Gastroesophageal sphincter (tissue), 4 donors: ENCODE measurements around the gene ZNF77. TPM values are rescaled to one million over a fixed set of nuclear protein-coding genes. Genes with fewer than 3 reads are reported as not detected.
"Not testable (repeated sequence)": the region's sequence is repeated elsewhere in the genome, so short reads cannot be mapped to it uniquely, and the experiment has no call there.

Experiments used
- ATAC-seq: fragments of 150-250 bp; one replicate; pipeline ENCODE4 v1.9.1; 2016; ENCODE audit warnings: mild to moderate bottlenecking, moderate library complexity
- H3K27ac ChIP-seq, 4 donors: fragments of 200-600 bp; sonication (generic) in 3 of 4; 1 replicate in 3 of 4; 2 replicates in 1 of 4; pipeline ENCODE4 v1.5.1; 2016 to 2019
- H3K27me3 ChIP-seq: fragments of 200-600 bp; sonication (generic); one replicate; pipeline ENCODE4 v1.5.1; 2019
- H3K36me3 ChIP-seq, 2 donors: fragments of 200-600 bp; sonication (generic); one replicate each; pipeline ENCODE4 v1.5.1; 2019; ENCODE audit warnings: control low read depth in 1 of 2
- H3K4me1 ChIP-seq, 3 donors: fragments of 200-600 bp; sonication (generic); 1 replicate in 2 of 3; 2 replicates in 1 of 3; pipeline ENCODE4 v1.5.1; 2016 to 2019; ENCODE audit warnings: control low read depth in 2 of 3
- H3K4me3 ChIP-seq, 2 donors: fragments of 200-600 bp; sonication (generic); one replicate each; pipeline ENCODE4 v1.5.1; 2019; ENCODE audit warnings: mild to moderate bottlenecking in 1 of 2, moderate library complexity in 1 of 2
- H3K9me3 ChIP-seq, 3 donors: fragments of 200-600 bp; sonication (generic); one replicate each; pipeline ENCODE4 v1.5.1; 2017 to 2019; ENCODE audit warnings: control low read depth in 2 of 3
- EP300 ChIP-seq: sonication (generic); formaldehyde crosslinking; IDR thresholded peaks from one replicate; pipeline ENCODE4 v1.6.1; 2017; ENCODE audit warnings: antibody characterized with exemption, mild to moderate bottlenecking
- POLR2A ChIP-seq, 2 donors: fragments of 450-650 bp; IDR thresholded peaks; one replicate each; pipeline ENCODE4 v1.6.1; 2017; ENCODE audit warnings: antibody characterized with exemption in 2 of 2, mild to moderate bottlenecking in 2 of 2, moderate library complexity in 1 of 2
- POLR2AphosphoS5 ChIP-seq: sonication (generic); formaldehyde crosslinking; IDR thresholded peaks from one replicate; pipeline ENCODE4 v1.6.1; 2017; ENCODE audit warnings: antibody characterized with exemption
- WGBS, 2 donors: methylation state at CpG; one replicate each; pipeline ENCODE4 v1.1.5; 2018; ENCODE audit warnings: low coverage in 1 of 2; 5-methylcytosine and 5-hydroxymethylcytosine counted together
- total RNA-seq, 4 donors: library from RNA; depleted of rRNA; stranded (reverse); fragments of >200 nt; gene quantifications; one replicate each; pipeline ENCODE4 v1.1.0, GENCODE V29; 2016
- TF ChIP-seq, protein P1 (sequence below), 4 experiments: fragments of 200-600 bp in 2 of 4; fragments of 450-650 bp in 2 of 4; sonication (generic) in 1 of 4; IDR thresholded peaks; one replicate each; pipeline ENCODE4 v1.5.1; 2017 to 2019; ENCODE audit warnings: antibody characterized with exemption in 4 of 4, mild to moderate bottlenecking in 2 of 4, moderate library complexity in 2 of 4

Gene ZNF77
- 1 to 10 TPM; 2.2 to 6.8 (median 3.4) TPM for total RNA-seq

DNA sequence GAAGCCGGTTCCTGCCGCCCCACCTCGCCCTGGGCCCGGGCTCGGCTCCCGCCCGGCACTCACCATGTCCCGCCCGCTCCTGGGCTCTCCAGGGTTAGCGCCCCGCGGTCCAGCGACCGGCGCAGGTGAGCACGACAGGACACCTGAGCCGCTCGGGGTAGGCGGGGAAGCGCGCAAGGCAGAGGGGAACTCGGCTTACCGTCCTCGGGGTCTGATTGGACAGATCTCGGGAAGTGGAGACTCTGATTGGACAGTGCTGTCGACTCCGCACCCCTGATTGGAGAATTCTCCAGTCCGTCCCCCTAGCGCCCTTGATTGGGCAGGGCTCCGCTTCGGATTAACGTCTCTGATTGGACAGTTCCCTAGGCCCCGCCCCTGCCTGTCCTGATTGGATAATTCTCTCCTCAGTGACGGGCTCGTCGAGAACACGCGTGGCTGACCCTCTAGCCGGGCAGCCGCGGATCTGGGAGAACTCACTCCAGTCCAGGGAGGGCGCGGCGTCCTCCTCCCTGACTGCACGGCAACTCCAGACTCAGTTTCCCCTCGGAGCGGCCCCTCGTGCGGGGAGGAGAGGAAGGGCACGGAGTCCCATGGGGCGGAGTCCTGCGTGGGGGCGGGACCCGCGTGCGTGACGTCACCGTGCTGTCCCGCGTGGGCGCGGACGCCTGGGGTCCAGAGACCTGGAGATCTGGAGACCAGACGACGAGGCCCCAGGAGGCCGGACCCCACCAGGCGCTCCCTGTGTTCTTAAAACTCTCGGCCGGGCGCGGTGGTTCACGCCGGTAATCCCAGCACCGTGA, at the start of gene ZNF77:
TSS of gene ZNF77 (minus strand) at position 197 of the 800 bp plus-strand sequence. CDS start at position 66, 131 bp downstream.
- H3K4me1 ChIP-seq: peaks cover 0 to 31% (median 13%) of the 10 kb centered on the region in 3 donors
- ATAC-seq: peak; percentile 100
- no peaks in the 10 kb centered on the region for H3K9me3 ChIP-seq
- peak within 1 kb of the TSS; percentile 73 to 93 for H3K4me3 ChIP-seq
- H3K27ac ChIP-seq: peak within 1 kb of the TSS; percentile 75 to 95 (median 92)
- no peaks in the 10 kb centered on the region for H3K36me3 ChIP-seq
- TF ChIP-seq POLR2A (IDR thresholded peaks at IDR 0.05): peak in 1 of 2 donors; percentile 25
- peak; percentile 66 for TF ChIP-seq POLR2AphosphoS5
- TF ChIP-seq, protein P1, sequence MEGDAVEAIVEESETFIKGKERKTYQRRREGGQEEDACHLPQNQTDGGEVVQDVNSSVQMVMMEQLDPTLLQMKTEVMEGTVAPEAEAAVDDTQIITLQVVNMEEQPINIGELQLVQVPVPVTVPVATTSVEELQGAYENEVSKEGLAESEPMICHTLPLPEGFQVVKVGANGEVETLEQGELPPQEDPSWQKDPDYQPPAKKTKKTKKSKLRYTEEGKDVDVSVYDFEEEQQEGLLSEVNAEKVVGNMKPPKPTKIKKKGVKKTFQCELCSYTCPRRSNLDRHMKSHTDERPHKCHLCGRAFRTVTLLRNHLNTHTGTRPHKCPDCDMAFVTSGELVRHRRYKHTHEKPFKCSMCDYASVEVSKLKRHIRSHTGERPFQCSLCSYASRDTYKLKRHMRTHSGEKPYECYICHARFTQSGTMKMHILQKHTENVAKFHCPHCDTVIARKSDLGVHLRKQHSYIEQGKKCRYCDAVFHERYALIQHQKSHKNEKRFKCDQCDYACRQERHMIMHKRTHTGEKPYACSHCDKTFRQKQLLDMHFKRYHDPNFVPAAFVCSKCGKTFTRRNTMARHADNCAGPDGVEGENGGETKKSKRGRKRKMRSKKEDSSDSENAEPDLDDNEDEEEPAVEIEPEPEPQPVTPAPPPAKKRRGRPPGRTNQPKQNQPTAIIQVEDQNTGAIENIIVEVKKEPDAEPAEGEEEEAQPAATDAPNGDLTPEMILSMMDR (IDR thresholded peaks at IDR 0.05): peak in 3 of 4 experiments; percentile 13 to 48 (median 47)
- no peak for TF ChIP-seq EP300
- no CpG with 5 or more reads among the region's 74 CpGs for whole genome bisulfite sequencing, 2 donors
- H3K27me3 ChIP-seq: no peaks in the 10 kb centered on the region

DNA sequence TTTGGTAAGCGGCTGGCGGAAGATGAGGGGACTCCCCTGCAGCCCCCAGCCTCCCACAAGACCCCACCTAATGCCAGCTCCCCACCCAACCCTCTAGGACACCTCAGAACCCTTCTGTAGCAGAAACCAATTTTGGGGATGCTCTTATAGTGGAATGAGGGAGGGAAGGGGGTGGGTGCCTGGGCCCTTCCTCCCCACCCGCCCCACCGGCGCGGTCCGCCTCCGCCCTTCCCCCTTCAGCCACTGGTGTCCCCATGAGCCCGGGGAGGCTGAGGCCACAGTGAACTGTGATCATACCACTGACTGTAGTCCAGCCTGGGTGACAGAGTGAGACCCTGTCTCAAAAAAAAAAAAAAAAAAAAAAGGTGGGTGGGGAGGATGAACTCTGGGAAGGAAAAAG, 48.8 kb upstream of the ZNF77 start:
- no peak overlapping the region for H3K27ac ChIP-seq
- ATAC-seq: no peak
- H3K4me3 ChIP-seq: no peak overlapping the region
- H3K36me3 ChIP-seq: peaks cover 0 to 16% of the 10 kb centered on the region in 2 donors
- peaks cover 5% of the 10 kb centered on the region for H3K27me3 ChIP-seq
- H3K4me1 ChIP-seq: no peaks in the 10 kb centered on the region
- TF ChIP-seq, protein P1 (IDR thresholded peaks at IDR 0.05): no peak
- no peak for TF ChIP-seq POLR2AphosphoS5
- TF ChIP-seq EP300: no peak
- no peak for TF ChIP-seq POLR2A (IDR thresholded peaks at IDR 0.05)
- H3K9me3 ChIP-seq: no peaks in the 10 kb centered on the region
- no CpG with 5 or more reads among the region's 9 CpGs for WGBS, 2 donors

DNA sequence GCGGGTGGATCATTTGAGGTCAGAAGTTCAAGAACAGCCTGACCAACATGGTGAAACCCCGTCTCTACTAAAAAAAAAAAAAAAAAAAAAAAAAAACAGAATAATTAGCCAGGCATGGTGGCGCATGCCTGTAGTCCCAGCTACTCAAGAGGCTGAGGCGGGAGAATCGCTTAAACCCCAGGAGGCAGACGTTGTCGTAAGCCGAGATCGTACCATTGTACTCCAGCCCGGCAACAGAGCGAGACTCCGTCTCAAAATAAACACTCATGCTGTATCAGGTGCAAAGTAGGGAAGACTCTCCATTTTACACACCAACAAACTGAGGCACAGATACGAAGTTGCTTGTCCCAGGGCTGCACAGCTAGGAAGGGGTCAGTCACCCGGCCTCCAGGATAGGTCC, 48.2 kb upstream of the ZNF77 start:
- 63 to 78% methylated on average over 12 to 13 of the region's 14 CpGs for WGBS, 2 donors
- ATAC-seq: no peak

DNA sequence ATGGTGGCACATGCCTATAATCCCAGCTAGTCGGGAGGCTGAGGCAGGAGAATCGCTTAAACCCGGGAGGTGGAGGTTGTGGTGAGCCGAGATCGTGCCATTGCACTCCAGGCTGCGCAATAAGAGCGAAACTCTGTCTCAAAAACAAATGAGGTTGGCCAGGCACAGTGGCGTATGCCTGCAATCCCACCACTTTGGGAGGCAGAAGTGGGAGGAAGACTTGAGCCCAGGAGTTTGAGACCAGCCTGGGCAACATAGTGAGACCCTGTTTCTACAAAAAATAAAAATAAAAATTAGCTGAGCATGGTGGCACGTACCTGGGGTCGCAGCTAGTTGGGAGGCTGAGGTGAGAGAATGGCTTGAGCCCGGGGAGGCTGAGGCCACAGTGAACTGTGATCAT, 47.6 kb upstream of the ZNF77 start:
- H3K4me3 ChIP-seq, H3K4me1 ChIP-seq, H3K27ac ChIP-seq, H3K9me3 ChIP-seq, H3K27me3 ChIP-seq, H3K36me3 ChIP-seq, ATAC-seq: not testable (repeated sequence)
- WGBS, 2 donors: 86 to 92% methylated on average over 4 to 8 of the region's 11 CpGs

More for the DNA sequence above, 48.2 kb upstream of the ZNF77 start:
- Histone ChIP-seq H3K27me3 (peaks cover 5% of the 10 kb centered on the region), H3K9me3 (no peaks in the 10 kb centered on the region), H3K4me3 (no peak overlapping the region), H3K4me1 (no peaks in the 10 kb centered on the region), H3K27ac (no peak overlapping the region), H3K36me3 (peaks cover 0 to 11% of the 10 kb centered on the region in 2 donors)
- TF ChIP-seq POLR2A (IDR thresholded peaks at IDR 0.05) (no peak), POLR2AphosphoS5 (no peak), EP300 (no peak)
- TF ChIP-seq, protein P1 (IDR thresholded peaks at IDR 0.05): no peak

DNA sequence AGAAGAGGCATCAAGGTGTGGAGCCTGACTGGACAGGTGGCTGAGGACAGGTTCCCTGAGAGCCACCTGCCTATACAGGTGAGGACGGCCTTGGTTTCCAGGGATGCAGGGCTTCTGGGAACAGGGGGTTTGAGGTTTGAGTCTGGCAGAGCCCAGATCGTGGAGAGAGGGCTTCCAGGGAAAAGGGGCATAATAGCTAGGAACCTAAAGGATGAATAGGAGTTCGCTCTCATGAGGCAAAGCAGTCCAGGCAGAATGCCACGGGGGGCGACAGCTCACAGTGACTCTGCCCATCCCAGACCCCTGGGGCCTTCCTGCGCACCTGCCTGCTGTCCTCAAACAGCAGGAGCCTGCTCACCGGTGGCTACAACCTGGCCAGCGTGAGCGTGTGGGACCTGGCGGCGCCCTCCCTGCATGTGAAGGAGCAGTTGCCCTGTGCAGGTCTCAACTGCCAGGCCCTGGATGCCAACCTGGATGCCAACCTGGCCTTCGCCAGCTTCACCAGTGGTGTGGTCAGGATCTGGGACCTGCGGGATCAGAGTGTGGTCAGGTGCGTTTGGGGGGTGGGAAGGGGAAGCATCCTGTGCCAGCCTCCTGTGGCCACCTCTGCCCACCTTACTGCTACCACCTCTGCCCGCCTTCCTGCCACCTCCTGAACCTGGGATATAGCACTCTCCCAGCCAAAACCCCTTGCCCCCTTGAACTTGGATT, 44.6 kb upstream of the ZNF77 start:
- 100% methylated on average over 2 to 4 of the region's 15 CpGs for WGBS, 2 donors
- no peak for ATAC-seq

More for the DNA sequence above, 44.6 kb upstream of the ZNF77 start:
- no peak for TF ChIP-seq POLR2A (IDR thresholded peaks at IDR 0.05)
- no peak for TF ChIP-seq EP300
- TF ChIP-seq, protein P1 (IDR thresholded peaks at IDR 0.05): no peak
- TF ChIP-seq POLR2AphosphoS5: no peak
- Histone ChIP-seq H3K27me3 (peaks cover 5% of the 10 kb centered on the region), H3K36me3 (no peaks in the 10 kb centered on the region), H3K9me3 (no peaks in the 10 kb centered on the region), H3K4me1 (peaks cover 0 to under 1% (median 0%) of the 10 kb centered on the region in 3 donors), H3K4me3 (no peak overlapping the region), H3K27ac (no peak overlapping the region)
